Posterior vena cava (tissue), 2 donors: ENCODE measurements around the gene SNX9. TPM values are rescaled to one million over a fixed set of nuclear protein-coding genes. Genes with fewer than 3 reads are reported as not detected.
"Not testable (repeated sequence)": the region's sequence is repeated elsewhere in the genome, so short reads cannot be mapped to it uniquely, and the experiment has no call there.

Source experiments
- DNase-seq: peaks from one replicate; pipeline ENCODE4 v3.0.0-alpha.2; 2020; ENCODE audit warnings: low spot score
- intact Hi-C, 2 donors: fragments of 100-400 bp; cut with DNase I; formaldehyde crosslinking; loops; one replicate each; pipeline versions ENCODE4 v1.14.1 to v1.14.2; 2022 to 2023
- total RNA-seq, 2 donors: library from RNA; stranded (reverse); fragmentation: NEBNext Ultra II Directional; extraction: Animal tissue kit (Norgen Biotek cat#: 25700); gene quantifications; one replicate each; pipeline ENCODE4 v1.2.1, GENCODE V29; 2021
- donor health status: DM: yes; HTN: yes; CAD: no.
- donor health status: DM: yes; HTN: yes; CAD: no.

The SNX9 gene
- total RNA-seq, 2 donors from 2014 or later = 82.2 to 103 TPM

DNA sequence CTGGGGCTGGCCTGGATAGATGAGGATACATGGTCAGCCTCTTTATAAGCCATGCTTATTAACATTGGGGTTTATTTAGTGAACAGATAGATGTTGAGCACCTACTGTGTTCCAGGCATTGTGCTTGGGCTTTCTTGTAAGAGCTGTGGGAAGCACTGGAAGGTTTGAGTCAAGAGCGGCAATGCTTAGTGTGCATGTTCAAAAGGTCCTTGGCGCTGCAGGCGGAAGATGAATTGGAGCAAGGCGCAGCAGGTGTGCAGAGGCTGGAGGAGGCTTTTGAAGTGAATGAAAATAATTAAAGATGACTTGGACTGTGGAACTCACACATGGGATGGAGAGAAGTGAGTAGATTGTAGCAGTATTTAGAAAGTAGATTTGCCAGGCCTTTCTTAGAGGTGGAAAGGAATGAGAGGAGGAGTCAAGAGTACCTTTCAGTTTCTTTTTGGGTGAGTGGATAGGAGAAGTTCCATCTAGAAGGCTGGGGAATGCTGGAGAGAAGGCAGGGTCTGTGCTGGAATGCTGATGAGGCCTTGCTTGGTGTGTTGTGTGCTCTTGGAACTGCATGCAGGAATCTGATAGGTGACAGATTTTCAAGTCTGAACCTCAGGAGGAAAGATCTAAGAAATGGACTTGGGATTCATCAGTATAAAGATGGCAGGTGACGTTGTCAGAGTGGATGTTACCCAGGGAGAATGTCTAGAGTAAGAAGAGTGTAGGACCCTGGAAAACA is 26.4 kb downstream of the SNX9 start:
- intact Hi-C loops = loop anchor here in 1 of 2 donors (2.0 kb wide), 1 partner anchor 25 kb away; no protein-coding TSS in a partner anchor
- DNase-seq = no peak

DNA sequence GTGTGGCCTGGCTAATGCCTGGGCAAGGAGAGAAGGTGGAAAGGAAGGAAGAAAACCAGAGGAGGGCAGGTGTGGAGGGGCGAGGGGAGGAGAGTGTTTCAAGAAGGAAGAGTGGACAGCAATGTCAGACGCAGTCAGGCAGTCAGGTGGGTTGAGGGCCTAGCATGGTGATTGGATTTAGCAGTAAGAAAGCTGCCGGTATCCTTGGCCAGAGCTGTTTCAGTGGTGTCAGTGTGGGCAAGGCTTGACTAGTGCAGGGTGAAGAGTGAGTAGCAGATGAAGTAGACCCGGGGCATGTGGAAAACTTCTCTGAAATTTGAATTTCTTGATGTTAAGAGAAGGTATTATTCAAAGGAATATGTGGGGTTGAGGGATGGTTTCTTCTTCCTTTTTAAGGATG is 27.0 kb downstream of the SNX9 start:
- no peak for DNase-seq
- intact Hi-C loops = no loop called here

DNA sequence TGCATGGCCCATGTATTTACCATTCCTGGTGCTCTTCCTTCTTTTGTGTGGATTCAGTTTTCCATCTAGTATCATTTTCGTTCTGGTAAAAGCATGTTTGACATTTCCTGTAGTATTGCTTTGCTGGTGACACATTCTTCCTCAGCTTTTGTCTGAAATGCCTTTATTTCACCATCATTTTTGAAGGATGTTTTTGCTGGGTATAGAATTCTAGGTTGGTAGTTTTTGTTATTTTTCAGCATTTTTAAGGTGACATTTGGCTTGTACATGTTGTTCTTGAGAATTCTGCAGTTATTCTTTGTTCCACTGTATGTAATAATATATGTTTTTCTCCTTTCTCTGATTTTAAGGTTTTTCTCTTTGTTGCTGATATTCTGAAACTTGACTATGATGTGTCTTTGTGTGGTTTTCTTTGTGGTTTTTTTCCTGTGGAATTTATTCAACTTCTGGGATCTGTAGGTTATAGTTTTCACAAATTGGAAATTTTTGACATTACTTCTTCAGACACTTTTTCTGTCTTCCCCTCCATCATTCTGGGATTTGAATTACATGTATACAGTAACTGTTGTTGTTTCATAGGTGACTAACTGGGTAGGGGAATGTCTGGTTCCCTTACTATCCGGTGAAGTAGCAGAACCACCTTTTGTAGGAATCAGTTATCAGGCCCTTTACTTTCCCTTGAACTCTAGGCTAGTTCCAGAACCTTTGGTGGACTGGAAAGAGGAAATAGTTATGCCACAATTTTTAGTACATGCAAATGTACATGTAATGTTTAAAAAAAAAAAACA is 30.2 kb downstream of the SNX9 start:
- DNase-seq = no peak
- intact Hi-C loops = no loop called here

GRCh38 chr6:157853902-157854502 is 31.0 kb downstream of the SNX9 start:
- intact Hi-C loops = no loop called here
- DNase-seq = no peak

- intact Hi-C loops = no loop called here
- DNase-seq = no peak
Observed at GRCh38 chr6:157855325-157855724, 32.3 kb downstream of the SNX9 start.

DNA sequence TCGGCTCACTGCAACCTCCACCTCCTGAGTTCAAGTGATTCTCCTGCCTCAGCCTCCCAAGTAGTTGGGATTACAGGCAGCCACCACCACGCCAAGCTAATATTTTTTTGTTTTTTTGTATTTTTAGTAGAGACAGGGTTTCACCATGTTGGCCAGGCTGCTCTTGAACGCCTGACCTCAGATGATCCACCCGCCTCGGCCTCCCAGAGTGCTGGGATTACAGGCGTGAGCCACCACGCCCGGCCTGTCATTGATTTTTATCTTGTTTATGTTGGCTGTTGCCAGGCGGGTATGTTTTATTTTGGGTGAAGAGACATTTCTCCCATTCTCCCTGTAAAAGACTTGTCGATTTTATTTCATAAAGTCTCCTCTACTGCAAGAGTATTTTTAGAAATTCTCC is 32.8 kb downstream of the SNX9 start:
- intact Hi-C loops, DNase-seq: not testable (repeated sequence)

- intact Hi-C loops = not testable (repeated sequence)
Observed at GRCh38 chr6:157858664-157859063, 35.6 kb downstream of the SNX9 start.

DNA sequence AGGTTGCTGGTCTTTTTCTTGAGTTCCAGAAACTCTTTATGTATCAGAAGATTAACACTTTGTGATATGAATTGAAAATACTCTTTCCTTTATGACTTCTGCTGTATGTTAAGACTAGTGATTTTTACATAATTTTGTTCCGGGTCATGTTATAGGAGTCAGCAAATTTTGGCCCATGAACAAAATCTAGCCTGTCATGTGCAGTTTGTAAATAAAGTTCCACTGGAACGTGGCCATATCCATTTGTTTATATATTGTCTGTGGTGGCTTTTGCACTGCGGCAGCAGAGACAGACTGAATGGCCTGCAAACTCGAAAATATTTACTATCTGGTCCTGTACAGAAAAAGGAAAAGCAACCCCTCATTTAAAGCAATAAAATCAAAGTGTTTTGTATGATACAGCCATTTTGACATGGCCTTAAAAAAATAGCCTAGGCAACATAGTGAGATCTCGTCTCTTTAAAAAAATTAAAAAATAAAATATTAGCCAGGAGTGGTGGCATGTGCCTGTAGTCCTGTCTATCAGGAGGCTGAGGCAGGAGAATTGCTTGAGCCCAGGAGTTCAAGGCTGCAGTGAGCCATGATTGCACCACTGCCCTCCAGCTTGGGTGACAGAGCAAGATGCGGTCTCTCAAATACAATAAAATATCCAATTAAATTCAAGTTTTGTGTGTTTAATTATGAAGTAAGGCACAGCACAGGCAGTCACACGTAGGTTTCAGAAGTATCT is 36.9 kb downstream of the SNX9 start:
- intact Hi-C loops = no loop called here

More at GRCh38 chr6:157858664-157859063, 35.6 kb downstream of the SNX9 start:
- not testable (repeated sequence) for DNase-seq

DNA sequence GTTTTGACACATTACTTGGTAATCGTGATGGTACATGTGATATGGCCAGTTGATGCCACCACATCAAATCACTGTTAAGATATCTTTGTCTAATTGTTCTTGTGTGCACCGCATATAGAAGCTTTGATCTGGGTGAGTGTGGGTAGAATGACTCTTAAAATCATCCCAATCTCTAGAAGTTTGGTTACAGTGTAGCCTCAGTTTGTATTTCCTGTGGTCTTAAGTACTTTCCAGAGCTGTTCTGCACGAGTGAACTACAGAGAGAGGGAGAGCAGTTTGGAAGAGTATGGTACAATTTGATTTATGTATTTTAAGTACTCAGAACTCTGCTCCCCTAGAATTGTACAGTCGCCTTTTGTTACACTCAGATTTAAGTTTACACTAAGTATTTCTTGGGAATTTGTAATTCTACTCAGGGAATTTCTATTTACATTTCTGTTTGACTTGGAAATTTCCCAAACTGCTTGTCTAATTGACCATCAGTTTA is 37.5 kb downstream of the SNX9 start:
- DNase-seq = no peak
- intact Hi-C loops = no loop called here

More for the DNA sequence above, 36.9 kb downstream of the SNX9 start:
- no peak for DNase-seq

DNA sequence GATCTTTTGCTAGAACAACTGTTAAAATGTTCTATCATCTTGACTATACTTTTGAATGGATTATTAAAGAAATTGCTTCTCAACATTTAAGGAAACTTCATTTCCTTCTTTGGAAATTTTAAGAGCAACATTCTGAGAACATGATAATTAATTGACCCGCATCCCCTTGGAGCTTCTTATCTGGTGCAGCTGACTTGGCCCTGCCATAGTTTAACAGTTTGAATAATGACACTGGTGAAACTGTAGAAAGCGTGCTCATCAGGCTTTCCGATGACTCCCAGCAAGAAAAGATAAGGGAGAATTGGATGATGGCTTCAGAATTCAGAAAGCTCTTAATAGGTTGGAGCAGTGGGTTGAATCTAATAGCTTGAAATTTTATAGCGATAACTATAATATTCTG is 38.1 kb downstream of the SNX9 start:
- intact Hi-C loops = no loop called here
- no peak for DNase-seq

- no peak for DNase-seq
- intact Hi-C loops = no loop called here
Observed at GRCh38 chr6:157861814-157862213, 38.8 kb downstream of the SNX9 start.

- intact Hi-C loops = no loop called here
- DNase-seq = no peak
Observed at GRCh38 chr6:157862706-157863105, 39.7 kb downstream of the SNX9 start.

GRCh38 chr6:157864185-157864761 is 41.2 kb downstream of the SNX9 start:
- DNase-seq = peak; percentile 70
- intact Hi-C loops = no loop called here

DNA sequence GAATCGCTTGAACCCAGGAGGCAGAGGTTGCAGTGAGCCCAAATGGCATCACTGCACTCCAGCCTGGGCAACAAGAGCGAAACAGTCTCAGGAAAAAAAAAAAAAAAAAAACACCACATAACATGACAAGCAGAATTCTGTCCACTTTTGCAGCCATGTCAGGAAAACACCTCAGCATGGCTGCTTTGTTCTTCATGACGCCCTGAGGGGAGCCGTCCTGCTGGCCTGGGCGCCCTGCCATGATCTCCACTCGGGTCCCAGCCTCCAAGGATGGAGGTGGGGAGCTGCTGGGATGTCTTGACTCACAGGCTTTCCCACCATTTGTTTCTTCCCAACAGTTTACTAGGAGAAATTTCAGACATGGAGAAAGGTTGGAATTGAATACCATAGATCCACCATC is 42.2 kb downstream of the SNX9 start:
- intact Hi-C loops = no loop called here
- DNase-seq = peak; percentile 45

DNA sequence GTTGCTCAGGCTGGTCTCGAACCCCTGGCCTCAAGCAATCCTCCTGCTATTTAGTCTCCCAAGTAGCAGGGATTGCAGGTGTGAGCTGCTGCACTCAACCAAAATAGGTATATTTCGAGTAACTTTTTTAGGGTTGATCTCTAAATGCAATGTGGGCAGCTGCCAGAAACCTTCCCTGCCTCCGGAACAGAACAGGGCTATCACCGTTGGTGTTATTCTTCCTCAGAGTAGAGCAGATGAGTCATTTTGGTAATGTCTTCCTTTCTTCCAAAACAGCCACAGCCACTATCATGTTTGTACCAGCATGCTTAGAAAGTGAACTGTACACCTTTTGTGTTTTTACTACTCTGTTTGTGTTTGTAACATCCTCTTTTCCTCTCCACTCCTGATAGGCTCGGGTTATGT is 44.1 kb downstream of the SNX9 start:
- intact Hi-C loops = no loop called here
- DNase-seq = no peak

DNA sequence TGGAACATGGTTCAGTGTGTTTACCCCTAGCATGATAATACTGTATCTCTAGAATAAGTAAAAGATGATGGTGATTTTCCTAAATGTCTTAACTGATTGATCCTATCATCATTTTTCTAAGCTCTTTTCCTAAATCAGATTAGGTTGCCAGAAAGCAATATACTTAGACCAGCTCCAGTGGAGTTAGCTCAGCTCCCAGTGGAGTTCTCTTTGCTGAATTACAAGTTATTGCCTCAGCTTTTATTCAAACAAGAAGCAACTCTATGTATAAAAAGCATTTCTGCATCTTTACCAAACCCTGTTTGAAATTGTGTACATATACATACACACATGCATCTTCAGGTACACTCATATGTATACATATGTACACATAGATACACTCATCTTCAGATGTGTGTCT is 44.9 kb downstream of the SNX9 start:
- intact Hi-C loops = no loop called here
- no peak for DNase-seq

DNA sequence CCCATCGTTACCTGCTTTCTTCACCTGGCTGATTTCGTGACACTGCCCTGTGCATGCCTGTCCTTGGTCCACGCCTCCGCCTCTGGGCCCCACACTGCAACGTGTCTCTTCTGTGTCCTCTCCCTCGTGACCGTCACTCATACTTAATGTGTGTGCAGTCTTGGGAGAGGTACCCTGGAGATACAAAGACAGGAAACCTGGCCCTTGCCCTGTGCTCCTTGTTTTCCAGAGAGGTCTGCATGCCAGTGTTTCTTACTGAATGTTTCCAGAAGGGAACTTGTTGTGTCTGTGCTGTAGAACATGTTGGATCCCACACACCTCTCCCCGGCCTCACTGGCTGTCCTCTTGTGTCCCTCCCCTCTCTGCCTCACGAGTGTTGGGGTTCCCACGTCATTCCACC is 45.8 kb downstream of the SNX9 start:
- intact Hi-C loops = no loop called here

GRCh38 chr6:157869673-157870302 is 46.7 kb downstream of the SNX9 start:
- intact Hi-C loops = no loop called here
- no peak for DNase-seq

More for the DNA sequence above, 45.8 kb downstream of the SNX9 start:
- no peak for DNase-seq
